Motor neuron (in vitro differentiated cells): ENCODE results near the gene CDK6. TPM values are rescaled to one million over a fixed set of nuclear protein-coding genes. Genes with fewer than 3 reads are reported as not detected.
A peak's percentile ranks its signal among the peaks of the same experiment; 100 is the strongest.

ENCODE experiments used
- ATAC-seq, 8 experiments: fragments of 200-7000 bp; cut with Tn5 transposase; replicated peaks in 6 of 8; 2 replicates each; pipeline ENCODE4 v1.8.0; 2021; ENCODE audit warnings: mild to moderate bottlenecking in 8 of 8, moderate library complexity in 8 of 8
- H3K27ac ChIP-seq, 2 donors: fragments of 250-450 bp; sonication (Bioruptor Pico); 2 replicates each; pipeline ENCODE4 v1.9.0; 2021; ENCODE audit warnings: antibody characterized with exemption in 2 of 2, mild to moderate bottlenecking in 2 of 2, moderate library complexity in 1 of 2
- H3K4me1 ChIP-seq, 2 donors: fragments of 250-450 bp; sonication (Bioruptor Pico); replicated peaks in 1 of 2; 2 replicates each; pipeline ENCODE4 v1.6.1; 2021; ENCODE audit warnings: antibody characterized with exemption in 2 of 2, mild to moderate bottlenecking in 2 of 2, moderate library complexity in 1 of 2
- H3K4me3 ChIP-seq, 5 donors: fragments of 250-450 bp; sonication (Bioruptor Pico); 2 replicates each; pipeline ENCODE4 v1.9.0; 2021; ENCODE audit warnings: antibody characterized with exemption in 5 of 5, mild to moderate bottlenecking in 5 of 5, moderate library complexity in 4 of 5
- WGBS, 10 experiments: fragments of 450-650 bp; shearing (Covaris generic); methylation state at CpG; one replicate each; pipeline ENCODE4 v1.0.0; 2022; 5-methylcytosine and 5-hydroxymethylcytosine counted together
- in situ Hi-C, 9 experiments: fragments of 400-800 bp; cut with MboI; loops; one replicate each; pipeline ENCODE4 v1.15.0; 2021; ENCODE audit warnings: low sequenced_read_pairs in 9 of 9, low pct_unique_long_range_greater_than_20kb in 2 of 9; ENCODE audit not compliant: unreplicated experiment in 9 of 9
- total RNA-seq, 8 experiments: library from RNA; unstranded; fragments of 300-600 nt; gene quantifications; 2 replicates each; pipeline versions ENCODE4 v1.2.3 to v1.2.4, GENCODE V29; 2022

The CDK6 gene
- total RNA-seq, 8 experiments from 2014 or later, result 11.2 to 55.2 (median 25.7) TPM

- ATAC-seq, result no peak
- in situ Hi-C loops, result no loop called here
- H3K4me3 ChIP-seq, result no peak overlapping the region
- H3K4me1 ChIP-seq, result no peaks in the 10 kb centered on the region
- no peak overlapping the region for H3K27ac ChIP-seq
- 73 to 100% (median 92%) methylated on average over 2 to 4 of the region's 4 CpGs for WGBS, 10 experiments
These were observed 177.7 kb downstream of the CDK6 start for GRCh38 chr7:92658671-92659070.

GRCh38 chr7:92657391-92657790, 179.0 kb downstream of the CDK6 start:
- no peak overlapping the region for H3K27ac ChIP-seq
- no peaks in the 10 kb centered on the region for H3K4me1 ChIP-seq
- ATAC-seq, result no peak
- H3K4me3 ChIP-seq, result no peak overlapping the region
- in situ Hi-C loops, result no loop called here
- WGBS, 10 experiments, result 86 to 100% (median 100%) methylated on average over 1 of the region's 1 CpG; no CpG with 5 or more reads in 3 of the 10 experiments

GRCh38 chr7:92656121-92656520, 180.3 kb downstream of the CDK6 start:
- ATAC-seq, result no peak
- H3K4me1 ChIP-seq, result no peaks in the 10 kb centered on the region
- WGBS, 10 experiments, result 80 to 100% (median 90%) methylated on average over 2 to 3 of the region's 4 CpGs; no CpG with 5 or more reads in 1 of the 10 experiments
- no peak overlapping the region for H3K27ac ChIP-seq
- in situ Hi-C loops, result no loop called here
- no peak overlapping the region for H3K4me3 ChIP-seq

- WGBS, 10 experiments, result 71 to 100% (median 100%) methylated on average over 1 of the region's 1 CpG; no CpG with 5 or more reads in 4 of the 10 experiments
- ATAC-seq, result no peak
- in situ Hi-C loops, result no loop called here
These were observed 181.0 kb downstream of the CDK6 start for GRCh38 chr7:92655346-92655884.

DNA sequence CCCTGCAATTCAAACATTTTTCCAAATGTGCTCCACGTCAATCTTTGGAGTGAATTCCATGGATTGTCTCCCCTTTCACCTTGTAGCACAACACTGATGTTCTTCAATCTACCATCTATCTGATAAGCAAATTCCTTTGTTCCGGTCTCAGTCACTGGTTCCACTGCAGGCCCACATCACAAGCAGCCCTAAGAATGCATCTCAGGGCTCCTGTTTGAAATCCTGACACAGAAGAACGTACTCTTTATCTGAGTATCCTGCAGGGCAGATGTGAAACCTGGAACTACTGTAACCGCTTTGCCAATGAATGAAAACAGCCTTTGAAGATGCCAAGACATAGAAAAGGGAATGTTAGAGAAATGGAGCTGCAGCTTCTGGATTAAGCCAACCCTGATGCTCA, 183.2 kb downstream of the CDK6 start:
- H3K4me3 ChIP-seq, result no peak overlapping the region
- WGBS, 10 experiments, result 67 to 100% (median 91%) methylated on average over 1 to 4 of the region's 4 CpGs; no CpG with 5 or more reads in 2 of the 10 experiments
- in situ Hi-C loops, result no loop called here
- no peak for ATAC-seq
- no peak overlapping the region for H3K27ac ChIP-seq
- no peaks in the 10 kb centered on the region for H3K4me1 ChIP-seq

More at GRCh38 chr7:92655346-92655884, 181.0 kb downstream of the CDK6 start:
- no peaks in the 10 kb centered on the region for H3K4me1 ChIP-seq
- H3K4me3 ChIP-seq, result no peak overlapping the region
- no peak overlapping the region for H3K27ac ChIP-seq

DNA sequence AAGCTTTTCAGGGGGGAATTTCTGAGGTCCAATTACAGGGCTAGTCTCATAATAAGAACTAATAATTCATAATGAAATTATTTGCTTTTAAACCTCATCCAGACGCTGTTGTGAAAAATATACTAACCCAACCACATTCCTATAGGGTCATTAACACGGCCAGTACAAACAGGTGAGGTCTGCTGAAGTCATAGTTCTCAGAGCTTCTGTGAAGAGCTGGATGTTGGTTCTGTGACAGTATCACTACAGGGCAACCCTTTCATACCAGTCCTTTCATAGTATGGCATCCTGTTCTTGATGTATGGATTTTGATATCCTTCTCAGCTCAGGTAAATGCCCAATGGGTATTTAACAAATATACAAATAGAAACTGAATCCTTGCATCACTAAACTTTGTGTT, 183.8 kb downstream of the CDK6 start:
- WGBS, 10 experiments, result 71 to 100% (median 92%) methylated on average over 1 to 2 of the region's 2 CpGs; no CpG with 5 or more reads in 6 of the 10 experiments
- no peaks in the 10 kb centered on the region for H3K4me1 ChIP-seq
- no peak overlapping the region for H3K27ac ChIP-seq
- ATAC-seq, result no peak
- in situ Hi-C loops, result no loop called here
- no peak overlapping the region for H3K4me3 ChIP-seq

DNA sequence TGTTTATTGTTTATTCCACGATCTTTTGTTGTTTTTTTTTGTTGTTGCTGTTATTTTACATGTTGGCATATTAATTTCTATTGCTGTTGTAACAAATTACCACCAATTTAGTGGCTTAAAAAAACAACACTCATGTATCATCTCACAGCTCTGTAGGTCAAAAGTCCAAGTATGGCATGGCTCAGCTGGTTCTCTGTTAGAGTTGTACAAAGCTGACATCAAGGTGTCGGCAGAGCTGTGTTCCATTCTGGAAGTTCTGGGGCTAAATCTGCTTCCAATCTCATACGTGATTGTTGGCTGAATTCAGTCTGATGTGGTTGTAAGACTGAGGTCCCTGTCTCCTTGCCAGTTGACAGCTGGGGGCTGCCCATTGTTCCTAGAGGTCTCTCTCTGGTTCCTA, 186.0 kb downstream of the CDK6 start:
- no peak overlapping the region for H3K27ac ChIP-seq
- 76 to 100% (median 92%) methylated on average over 1 to 3 of the region's 3 CpGs; no CpG with 5 or more reads in 2 of the 10 experiments for WGBS, 10 experiments
- ATAC-seq, result no peak

GRCh38 chr7:92648067-92648466, 188.3 kb downstream of the CDK6 start:
- H3K27ac ChIP-seq, result no peak overlapping the region

More for the DNA sequence above, 186.0 kb downstream of the CDK6 start:
- Histone ChIP-seq H3K4me1 (peaks cover 0 to 4% of the 10 kb centered on the region in 2 donors), H3K4me3 (no peak overlapping the region)
- in situ Hi-C loops, result no loop called here

GRCh38 chr7:92647652-92648051, 188.7 kb downstream of the CDK6 start:
- Histone ChIP-seq H3K27ac (no peak overlapping the region), H3K4me3 (no peak overlapping the region), H3K4me1 (peaks cover 0 to 11% of the 10 kb centered on the region in 2 donors)
- ATAC-seq, result no peak
- WGBS, 10 experiments, result 60 to 92% (median 90%) methylated on average over 1 to 2 of the region's 2 CpGs; no CpG with 5 or more reads in 4 of the 10 experiments
- in situ Hi-C loops, result loop anchor here in 1 of 9 experiments (25.0 kb wide), 1 partner anchor 415 kb away; no protein-coding TSS in a partner anchor

More at GRCh38 chr7:92648067-92648466, 188.3 kb downstream of the CDK6 start:
- in situ Hi-C loops, result loop anchor here in 1 of 9 experiments (25.0 kb wide), 1 partner anchor 414 kb away; no protein-coding TSS in a partner anchor
- WGBS, 10 experiments, result 89 to 100% (median 99%) methylated on average over 1 to 4 of the region's 4 CpGs; no CpG with 5 or more reads in 4 of the 10 experiments
- ATAC-seq, result no peak
- Histone ChIP-seq H3K4me3 (no peak overlapping the region), H3K4me1 (peaks cover 0 to 11% of the 10 kb centered on the region in 2 donors)

GRCh38 chr7:92647011-92647625, 189.3 kb downstream of the CDK6 start:
- peaks cover 0 to 11% of the 10 kb centered on the region in 2 donors for H3K4me1 ChIP-seq
- H3K27ac ChIP-seq, result no peak overlapping the region
- no peak overlapping the region for H3K4me3 ChIP-seq
- in situ Hi-C loops, result loop anchor here in 1 of 9 experiments (25.0 kb wide), 1 partner anchor 415 kb away; no protein-coding TSS in a partner anchor
- 75 to 100% (median 88%) methylated on average over 1 to 5 of the region's 5 CpGs for WGBS, 10 experiments
- no peak for ATAC-seq

DNA sequence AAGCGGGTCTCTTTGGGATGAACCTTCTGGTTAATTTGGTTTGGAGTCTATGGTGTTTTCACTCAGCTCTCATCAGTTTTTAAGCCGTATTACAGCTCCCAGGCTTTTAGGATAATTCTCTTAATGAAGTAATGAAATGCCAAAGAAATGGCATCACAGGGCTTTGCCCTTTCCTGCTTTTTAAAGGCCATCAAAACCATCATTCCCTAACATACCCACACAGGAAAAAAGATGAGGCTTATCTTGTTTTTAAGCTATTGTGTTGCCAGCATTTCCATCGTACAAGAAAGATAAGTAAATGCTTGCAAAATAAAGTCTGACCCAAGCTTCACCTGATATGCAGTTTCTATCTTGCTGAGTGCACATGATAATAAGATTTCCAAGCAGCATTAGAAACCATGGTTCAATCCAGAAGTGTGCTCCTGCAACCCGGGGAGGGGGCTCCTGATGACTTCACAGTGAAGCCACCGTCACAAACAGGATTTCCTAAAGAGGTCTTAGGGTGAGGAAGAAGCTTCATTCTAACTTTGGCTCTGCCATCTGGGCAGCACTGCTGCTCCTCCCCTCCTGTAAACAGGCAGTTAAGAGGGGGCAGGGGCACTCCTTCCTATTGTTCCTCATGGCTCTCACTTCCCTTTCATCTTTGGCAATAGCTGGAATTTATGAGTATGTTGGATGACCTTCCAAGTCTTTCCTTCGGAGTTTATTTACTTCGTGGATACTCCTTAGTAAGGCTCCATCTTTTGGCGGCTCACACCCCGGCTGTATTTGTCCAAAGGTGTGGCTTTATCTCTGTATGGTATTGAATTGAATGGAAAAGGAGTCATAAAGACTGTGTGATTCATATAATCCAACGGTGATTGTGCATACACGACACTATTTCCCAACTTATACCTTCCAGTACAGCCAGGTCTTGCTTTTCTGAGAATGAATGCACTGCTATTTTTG, 191.0 kb downstream of the CDK6 start:
- no peak overlapping the region for H3K27ac ChIP-seq
- peak in 4 of 8 experiments; percentile 17 to 55 (median 42) for ATAC-seq
- in situ Hi-C loops, result loop anchor here in 1 of 9 experiments (25.0 kb wide), 1 partner anchor 417 kb away; no protein-coding TSS in a partner anchor
- H3K4me1 ChIP-seq, result peaks cover 0 to 11% of the 10 kb centered on the region in 2 donors
- H3K4me3 ChIP-seq, result no peak overlapping the region
- WGBS, 10 experiments, result 74 to 100% (median 76%) methylated on average over 1 to 11 of the region's 11 CpGs; no CpG with 5 or more reads in 1 of the 10 experiments

DNA sequence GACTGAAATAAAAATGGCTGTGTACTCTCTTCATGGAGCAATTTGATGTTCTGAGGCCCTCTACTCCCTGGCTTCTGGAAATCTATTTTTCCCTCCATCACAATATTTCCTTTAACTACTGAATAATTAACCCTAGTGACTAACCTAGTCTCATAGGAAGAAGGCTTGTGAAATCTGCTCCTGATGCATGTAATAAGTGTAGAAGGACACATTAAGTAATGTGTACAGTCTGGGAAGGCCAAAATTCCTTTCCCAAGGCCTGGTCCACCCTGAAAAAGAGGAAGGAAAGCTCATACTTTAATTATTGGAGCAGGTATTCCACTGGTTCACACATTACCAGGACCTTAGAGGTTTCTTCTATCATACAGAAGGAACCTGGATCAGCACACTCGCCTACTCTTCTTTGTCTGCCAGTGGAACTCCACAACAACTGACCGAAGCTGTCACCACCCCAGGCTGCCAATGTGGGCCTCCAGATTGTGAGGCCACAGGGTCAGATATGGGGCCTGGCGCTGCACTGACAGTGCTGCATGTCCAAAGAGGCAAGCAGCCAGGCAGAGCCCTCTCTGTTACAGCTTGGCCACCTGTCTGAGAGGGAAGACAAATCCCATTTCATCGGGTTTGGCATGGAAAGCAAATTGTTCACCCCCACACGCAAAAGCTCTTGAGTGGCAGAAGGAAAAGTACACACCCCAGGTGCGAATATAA, 191.8 kb downstream of the CDK6 start:
- in situ Hi-C loops, result loop anchor here in 1 of 9 experiments (25.0 kb wide), 1 partner anchor 418 kb away; no protein-coding TSS in a partner anchor
- no peak for ATAC-seq
- no peak overlapping the region for H3K4me3 ChIP-seq
- no peak overlapping the region for H3K27ac ChIP-seq
- peaks cover 0 to 11% of the 10 kb centered on the region in 2 donors for H3K4me1 ChIP-seq
- 79 to 100% (median 88%) methylated on average over 1 to 6 of the region's 6 CpGs; no CpG with 5 or more reads in 4 of the 10 experiments for WGBS, 10 experiments
